WTC11 (cell line): ENCODE data around the gene FUT8. TPM values are rescaled to one million over a fixed set of nuclear protein-coding genes. Genes with fewer than 3 reads are reported as not detected.

ENCODE experiments used
- ATAC-seq: fragments of 200-7000 bp; cut with Tn5 transposase; 2 replicates; pipeline ENCODE4 v1.10.0; 2021; ENCODE audit warnings: mild to moderate bottlenecking, moderate library complexity
- CTCF ChIA-PET: fragments of 300-600 bp; sonication (Branson Sonifier 250); formaldehyde crosslinking; loops from one replicate; lab custom pipeline; 2021; ENCODE audit warnings: antibody characterized with exemption; lab: Charles Lee
- POLR2A ChIA-PET: fragments of 350-600 bp; sonication (Branson Sonifier 250); formaldehyde crosslinking; loops from one replicate; lab custom pipeline; 2021; ENCODE audit warnings: antibody characterized with exemption; lab: Charles Lee
- DNase-seq: peaks from one replicate; pipeline ENCODE4 v3.0.0; 2021; ENCODE audit warnings: low spot score
- H3K27ac Mint-ChIP-seq: 2 replicates; pipeline ENCODE4 v1.8.0; 2021; ENCODE audit warnings: mixed read lengths
- H3K27me3 Mint-ChIP-seq: 2 replicates; pipeline ENCODE4 v1.8.0; 2021; ENCODE audit warnings: low read depth, mild to moderate bottlenecking, moderate library complexity, mixed read lengths
- H3K36me3 Mint-ChIP-seq: 2 replicates; pipeline ENCODE4 v1.8.0; 2021; ENCODE audit warnings: mixed read lengths
- H3K4me1 Mint-ChIP-seq: 2 replicates; pipeline ENCODE4 v1.8.0; 2022; ENCODE audit warnings: mixed read lengths
- H3K4me3 Mint-ChIP-seq: 2 replicates; pipeline ENCODE4 v1.8.0; 2021; ENCODE audit warnings: mild to moderate bottlenecking, moderate library complexity, mixed read lengths
- H3K9me3 Mint-ChIP-seq: 2 replicates; pipeline ENCODE4 v1.8.0; 2021; ENCODE audit warnings: mixed read lengths
- CREB1 ChIP-seq: sonication (generic); formaldehyde crosslinking; IDR thresholded peaks from 2 replicates; pipeline ENCODE4 v1.8.0; 2023; ENCODE audit warnings: mild to moderate bottlenecking, missing genetic modification reagents
- CTCF ChIP-seq: fragments of 200-600 bp; IDR thresholded peaks from 2 replicates; pipeline ENCODE4 v1.8.0; 2022; ENCODE audit warnings: antibody characterized with exemption
- EMX1 ChIP-seq: fragments of 250-450 bp; sonication (Bioruptor Pico); IDR thresholded peaks from 2 replicates; pipeline ENCODE4 v1.8.0; 2021; ENCODE audit warnings: mild to moderate bottlenecking
- FOXK1 ChIP-seq: sonication (generic); formaldehyde crosslinking; IDR thresholded peaks from 2 replicates; pipeline ENCODE4 v1.8.0; 2022; ENCODE audit warnings: mild to moderate bottlenecking, moderate library complexity, missing genetic modification reagents
- GABPB1 ChIP-seq: sonication (generic); formaldehyde crosslinking; IDR thresholded peaks from 2 replicates; pipeline ENCODE4 v1.8.1; 2023; ENCODE audit warnings: mild to moderate bottlenecking, missing genetic modification reagents
- GRHL2 ChIP-seq: fragments of 250-450 bp; sonication (Bioruptor Pico); IDR thresholded peaks from 2 replicates; pipeline ENCODE4 v1.8.0; 2022; ENCODE audit warnings: mild to moderate bottlenecking, moderate library complexity; ENCODE audit not compliant: insufficient replicate concordance, severe bottlenecking
- IRF2 ChIP-seq: sonication (generic); formaldehyde crosslinking; IDR thresholded peaks from 2 replicates; pipeline ENCODE4 v1.8.0; 2022; ENCODE audit warnings: low read depth, missing genetic modification reagents, borderline replicate concordance
- MXD4 ChIP-seq: fragments of 250-450 bp; sonication (Bioruptor Pico); IDR thresholded peaks from 2 replicates; pipeline ENCODE4 v1.8.0; 2021; ENCODE audit warnings: mild to moderate bottlenecking, moderate library complexity, borderline replicate concordance
- NFATC4 ChIP-seq: fragments of 250-450 bp; sonication (Bioruptor Pico); IDR thresholded peaks from 2 replicates; pipeline ENCODE4 v1.9.0; 2021; ENCODE audit warnings: mild to moderate bottlenecking
- OVOL2 ChIP-seq: fragments of 250-450 bp; sonication (Bioruptor Pico); IDR thresholded peaks from 2 replicates; pipeline ENCODE4 v1.9.0; 2021; ENCODE audit warnings: mild to moderate bottlenecking, borderline replicate concordance
- PRRX2 ChIP-seq: fragments of 250-450 bp; sonication (Bioruptor Pico); IDR thresholded peaks from 2 replicates; pipeline ENCODE4 v1.8.0; 2021; ENCODE audit warnings: mild to moderate bottlenecking
- SMAD3 ChIP-seq: sonication (generic); formaldehyde crosslinking; IDR thresholded peaks from 2 replicates; pipeline ENCODE4 v1.8.0; 2022; ENCODE audit warnings: missing genetic modification reagents, mild to moderate bottlenecking, borderline replicate concordance
- SMAD4 ChIP-seq: sonication (generic); formaldehyde crosslinking; IDR thresholded peaks from 2 replicates; pipeline ENCODE4 v1.8.0; 2022; ENCODE audit warnings: mild to moderate bottlenecking, missing genetic modification reagents
- TEAD4 ChIP-seq: sonication (generic); formaldehyde crosslinking; IDR thresholded peaks from 2 replicates; pipeline ENCODE4 v1.8.0; 2022; ENCODE audit warnings: mild to moderate bottlenecking, missing genetic modification reagents
- TP53 ChIP-seq: sonication (generic); formaldehyde crosslinking; IDR thresholded peaks from 2 replicates; pipeline ENCODE4 v1.8.1; 2023; ENCODE audit warnings: mild to moderate bottlenecking, missing genetic modification reagents
- USF1 ChIP-seq: sonication (generic); formaldehyde crosslinking; IDR thresholded peaks from 2 replicates; pipeline ENCODE4 v1.8.0; 2022; ENCODE audit warnings: mild to moderate bottlenecking, missing genetic modification reagents
- ZBTB21 ChIP-seq: sonication (generic); formaldehyde crosslinking; IDR thresholded peaks from 2 replicates; pipeline ENCODE4 v1.8.1; 2023; ENCODE audit warnings: mild to moderate bottlenecking, missing genetic modification reagents, borderline replicate concordance
- ZNF121 ChIP-seq: sonication (generic); formaldehyde crosslinking; IDR thresholded peaks from 2 replicates; pipeline ENCODE4 v1.8.0; 2023; ENCODE audit warnings: missing genetic modification reagents
- ZNF232 ChIP-seq: sonication (generic); formaldehyde crosslinking; IDR thresholded peaks from 2 replicates; pipeline ENCODE4 v1.8.0; 2022; ENCODE audit warnings: mild to moderate bottlenecking, missing genetic modification reagents
- ZNF263 ChIP-seq: sonication (generic); formaldehyde crosslinking; IDR thresholded peaks from 2 replicates; pipeline ENCODE4 v1.8.1; 2022; ENCODE audit warnings: low read depth, mild to moderate bottlenecking, moderate library complexity, missing genetic modification reagents
- ZNF416 ChIP-seq: fragments of 250-450 bp; sonication (Bioruptor Pico); IDR thresholded peaks from 2 replicates; pipeline ENCODE4 v1.9.0; 2021; ENCODE audit warnings: mild to moderate bottlenecking, inconsistent platforms
- ZNF425 ChIP-seq: fragments of 250-450 bp; sonication (Bioruptor Pico); conservative IDR thresholded peaks from 2 replicates; pipeline ENCODE4 v1.9.0; 2021; ENCODE audit warnings: mild to moderate bottlenecking
- total RNA-seq: library from RNA; stranded (reverse); gene quantifications from 3 replicates; pipeline ENCODE4 v1.2.3, GENCODE V29; 2021
- TF ChIP-seq, protein P1 (sequence below): sonication (generic); formaldehyde crosslinking; conservative IDR thresholded peaks from 2 replicates; pipeline ENCODE4 v1.8.1; 2022; ENCODE audit warnings: mild to moderate bottlenecking, missing genetic modification reagents
- TF ChIP-seq, protein P2 (sequence below): fragments of 250-450 bp; sonication (Bioruptor Pico); IDR thresholded peaks from 2 replicates; pipeline ENCODE4 v1.9.0; 2021; ENCODE audit warnings: mild to moderate bottlenecking
- TF ChIP-seq, protein P3 (sequence below): fragments of 250-450 bp; sonication (Bioruptor Pico); IDR thresholded peaks from 2 replicates; pipeline ENCODE4 v2.1.2; 2022; ENCODE audit warnings: mild to moderate bottlenecking, moderate library complexity

FUT8 gene
- total RNA-seq, 1 experiment from 2014 or later, result 37.9 TPM

DNA sequence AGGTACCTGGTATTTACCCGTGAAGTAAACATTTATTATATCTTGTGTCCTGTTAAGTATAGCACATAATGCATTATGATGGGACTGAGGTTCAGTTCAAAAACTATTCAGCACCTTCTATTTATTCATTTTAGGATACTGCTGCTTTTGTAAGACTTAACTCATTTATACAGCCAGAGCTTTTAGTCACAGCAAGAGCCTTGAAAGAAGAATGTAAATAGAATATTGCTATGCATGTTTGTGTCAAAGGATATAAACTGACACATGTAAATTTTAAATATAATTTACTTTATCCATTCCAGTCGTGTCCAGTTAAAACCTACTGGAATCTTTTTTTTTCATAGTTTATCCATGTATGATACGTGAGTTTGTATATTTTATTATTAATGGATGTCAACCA is 168.8 kb downstream of the FUT8 start:
- ChIA-PET POLR2A (no interaction called here), CTCF (no interaction called here)
- Mint-ChIP-seq H3K36me3 (no peaks in the 10 kb centered on the region), H3K27me3 (no peaks in the 10 kb centered on the region; the same call in 1 of the 2 replicates), H3K4me3 (no peak overlapping the region), H3K4me1 (peaks cover 8% of the 10 kb centered on the region), H3K27ac (no peak overlapping the region), H3K9me3 (no peaks in the 10 kb centered on the region)
- TF ChIP-seq NFATC4 (CRISPR knock-in tag) (no peak), SMAD3 (no peak), IRF2 (CRISPR knock-in tag) (no peak), FOXK1 (no peak), EMX1 (no peak), ZNF416 (CRISPR knock-in tag) (no peak), GRHL2 (CRISPR knock-in tag) (no peak), ZBTB21 (CRISPR knock-in tag) (no peak), USF1 (no peak), OVOL2 (CRISPR knock-in tag) (no peak), CTCF (no peak), ZNF121 (CRISPR knock-in tag) (no peak), MXD4 (no peak), ZNF232 (CRISPR knock-in tag) (no peak)
- TF ChIP-seq, protein P1, sequence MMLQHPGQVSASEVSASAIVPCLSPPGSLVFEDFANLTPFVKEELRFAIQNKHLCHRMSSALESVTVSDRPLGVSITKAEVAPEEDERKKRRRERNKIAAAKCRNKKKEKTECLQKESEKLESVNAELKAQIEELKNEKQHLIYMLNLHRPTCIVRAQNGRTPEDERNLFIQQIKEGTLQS, result no peak
- DNase-seq, result no peak
- no peak for ATAC-seq

GRCh38 chr14:65581799-65582198 is 169.3 kb downstream of the FUT8 start:
- ChIA-PET CTCF (no interaction called here), POLR2A (no interaction called here)
- DNase-seq (no peak), ATAC-seq (no peak)
- peaks cover 8% of the 10 kb centered on the region for H3K4me1 Mint-ChIP-seq
- no peaks in the 10 kb centered on the region for H3K9me3 Mint-ChIP-seq
- no peaks in the 10 kb centered on the region for H3K27me3 Mint-ChIP-seq
- H3K27ac Mint-ChIP-seq, result no peak overlapping the region
- no peak overlapping the region for H3K4me3 Mint-ChIP-seq
- TF ChIP-seq OVOL2 (CRISPR knock-in tag), result no peak
- no peak for TF ChIP-seq GABPB1
- no peak for TF ChIP-seq IRF2 (CRISPR knock-in tag)
- TF ChIP-seq, protein P1, result no peak
- TF ChIP-seq TP53 (CRISPR knock-in tag), result no peak
- no peak for TF ChIP-seq TEAD4 (CRISPR knock-in tag)
- no peak for TF ChIP-seq ZNF263
- TF ChIP-seq, protein P2, sequence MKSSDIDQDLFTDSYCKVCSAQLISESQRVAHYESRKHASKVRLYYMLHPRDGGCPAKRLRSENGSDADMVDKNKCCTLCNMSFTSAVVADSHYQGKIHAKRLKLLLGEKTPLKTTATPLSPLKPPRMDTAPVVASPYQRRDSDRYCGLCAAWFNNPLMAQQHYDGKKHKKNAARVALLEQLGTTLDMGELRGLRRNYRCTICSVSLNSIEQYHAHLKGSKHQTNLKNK, result no peak
- no peak for TF ChIP-seq CREB1 (CRISPR knock-in tag)
- H3K36me3 Mint-ChIP-seq, result no peaks in the 10 kb centered on the region

GRCh38 chr14:65585216-65585615 is 172.7 kb downstream of the FUT8 start:
- DNase-seq (no peak), ATAC-seq (no peak)
- no peaks in the 10 kb centered on the region for H3K9me3 Mint-ChIP-seq
- no peaks in the 10 kb centered on the region for H3K27me3 Mint-ChIP-seq
- H3K4me3 Mint-ChIP-seq, result no peak overlapping the region
- H3K27ac Mint-ChIP-seq, result no peak overlapping the region
- H3K36me3 Mint-ChIP-seq, result no peaks in the 10 kb centered on the region
- POLR2A ChIA-PET, result no interaction called here
- H3K4me1 Mint-ChIP-seq, result no peaks in the 10 kb centered on the region
- CTCF ChIA-PET, result no interaction called here
- TF ChIP-seq ZNF425 (CRISPR knock-in tag) (no peak), PRRX2 (no peak), SMAD4 (no peak), CREB1 (CRISPR knock-in tag) (no peak), TP53 (CRISPR knock-in tag) (no peak), SMAD3 (no peak), GABPB1 (no peak)
- TF ChIP-seq, protein P3, sequence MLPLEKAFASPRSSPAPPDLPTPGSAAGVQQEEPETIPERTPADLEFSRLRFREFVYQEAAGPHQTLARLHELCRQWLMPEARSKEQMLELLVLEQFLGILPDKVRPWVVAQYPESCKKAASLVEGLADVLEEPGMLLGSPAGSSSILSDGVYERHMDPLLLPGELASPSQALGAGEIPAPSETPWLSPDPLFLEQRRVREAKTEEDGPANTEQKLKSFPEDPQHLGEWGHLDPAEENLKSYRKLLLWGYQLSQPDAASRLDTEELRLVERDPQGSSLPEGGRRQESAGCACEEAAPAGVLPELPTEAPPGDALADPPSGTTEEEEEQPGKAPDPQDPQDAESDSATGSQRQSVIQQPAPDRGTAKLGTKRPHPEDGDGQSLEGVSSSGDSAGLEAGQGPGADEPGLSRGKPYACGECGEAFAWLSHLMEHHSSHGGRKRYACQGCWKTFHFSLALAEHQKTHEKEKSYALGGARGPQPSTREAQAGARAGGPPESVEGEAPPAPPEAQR (CRISPR knock-in tag), result no peak
